Transverse colon (tissue), 3 donors: ENCODE results near the gene EHMT1.

Experiments
- CTCF ChIP-seq, 5 experiments: fragments of 200-600 bp in 3 of 5; fragments of 450-650 bp in 2 of 5; sonication (generic) in 3 of 5; IDR thresholded peaks; 1 replicate in 2 of 5; 2 replicates in 3 of 5; pipeline ENCODE4 v1.5.1; 2016 to 2017; ENCODE audit warnings: antibody characterized with exemption in 5 of 5, inconsistent platforms in 3 of 5, mild to moderate bottlenecking in 2 of 5, moderate library complexity in 1 of 5
- POLR2A ChIP-seq: fragments of 450-650 bp; IDR thresholded peaks from one replicate; pipeline ENCODE4 v1.6.1; 2016; ENCODE audit warnings: antibody characterized with exemption, mild to moderate bottlenecking, moderate library complexity

GRCh38 chr9:137581361-137582285 is 37.2 kb upstream of the EHMT1 start:
- TF ChIP-seq CTCF (IDR thresholded peaks at IDR 0.05) = no peak
- no peak for TF ChIP-seq POLR2A
